Measurements from ENCODE around the gene HES5. TPM values are rescaled to one million over a fixed set of nuclear protein-coding genes. Genes with fewer than 3 reads are reported as not detected.
A peak's percentile ranks its signal among the peaks of the same experiment; 100 is the strongest.

Gene HES5
- polyA plus RNA-seq, 1 donor (not counting 4 experiments of a cell fraction or from before 2014, with no cell fraction given): 0.33 TPM

DNA sequence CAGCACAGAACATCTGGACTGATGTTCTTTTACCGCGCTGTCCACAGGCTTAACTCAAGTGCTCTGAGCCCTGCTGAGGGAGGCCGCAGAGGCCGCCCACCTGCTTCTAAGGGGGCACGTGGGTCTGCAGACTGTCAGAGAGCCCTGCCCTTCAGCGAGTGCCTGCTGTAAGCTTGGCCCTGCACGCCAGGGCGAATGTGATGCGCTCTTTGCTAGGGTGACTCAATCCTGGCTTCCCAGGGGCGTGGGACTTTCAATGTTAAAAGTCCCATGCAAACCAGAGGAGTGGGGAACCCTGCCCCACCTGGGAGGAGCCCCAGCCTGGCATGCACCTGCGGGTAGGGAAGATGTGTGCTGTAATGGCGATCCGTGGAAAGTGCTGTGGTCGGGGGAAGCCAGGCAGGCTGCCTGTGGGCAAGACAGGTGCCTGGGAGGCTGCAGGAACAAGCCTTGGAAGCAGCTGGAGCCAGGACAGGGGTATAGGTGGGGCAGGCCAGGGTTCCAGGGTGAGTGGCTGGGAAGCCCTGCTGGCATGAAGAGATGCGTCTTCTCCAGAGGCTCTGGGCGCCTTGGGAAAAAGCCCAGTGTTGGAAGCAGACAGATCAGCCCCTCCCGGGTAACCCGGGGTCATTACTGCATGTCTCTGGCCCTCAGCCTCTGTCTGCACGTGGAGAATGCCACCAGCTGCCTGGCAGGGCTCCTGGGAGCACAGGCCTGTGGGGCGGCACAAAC, 3.1 kb downstream of the HES5 start:
- Histone ChIP-seq H3K4me1 (ENCODE audit: control insufficient read depth, extremely low read depth, insufficient read depth, low read length) (peaks cover 44% of the 10 kb centered on the region), H4K20me1 (ENCODE audit: control insufficient read depth, extremely low read depth, insufficient read depth, low read length) (peaks cover 3% of the 10 kb centered on the region), H3K27me3 (ENCODE audit: control insufficient read depth, extremely low read depth, insufficient read depth, low read length) (no peaks in the 10 kb centered on the region), H2AFZ (ENCODE audit: control insufficient read depth, low read length) (no peak overlapping the region), H3K9ac (ENCODE audit: control insufficient read depth, extremely low read depth, insufficient read depth, low read length) (peak overlapping the region; percentile 58), H3K9me1 (ENCODE audit: control insufficient read depth, extremely low read depth, insufficient read depth, low read length) (no peaks in the 10 kb centered on the region), H3K9me3 (ENCODE audit: control insufficient read depth, low read depth, low read length) (no peaks in the 10 kb centered on the region), H3K79me2 (ENCODE audit: control insufficient read depth, insufficient read depth, low read length) (peaks cover 39% of the 10 kb centered on the region), H3K4me3 (ENCODE audit: control insufficient read depth in 2 of 3, extremely low read depth in 1 of 3, insufficient read depth in 2 of 3, low read depth in 1 of 3, low read length in 3 of 3) (peak overlapping the region in 1 of 3 experiments; percentile 12), H3K27ac (ENCODE audit: control insufficient read depth, insufficient read depth, low read length) (peak overlapping the region; percentile 42), H3K4me2 (ENCODE audit: control insufficient read depth, extremely low read depth, insufficient read depth, low read depth, low read length) (peak overlapping the region; percentile 62), H3K36me3 (ENCODE audit: control insufficient read depth in 2 of 2, extremely low read depth in 1 of 2, insufficient read depth in 2 of 2, low read length in 2 of 2) (peaks cover 0 to 3% of the 10 kb centered on the region in 2 experiments)
- dilution Hi-C loops (cut with MboI; ENCODE audit: extremely low pct_ligation_motif_present, low sequenced_read_pairs): no loop called here
- DNase-seq (ENCODE audit: low read depth, low spot score) (no peak), FAIRE-seq (no peak)
- no peak for TF ChIP-seq EZH2 (IDR thresholded peaks at IDR 0.05; ENCODE audit: low read length)
- TF ChIP-seq, protein P1, sequence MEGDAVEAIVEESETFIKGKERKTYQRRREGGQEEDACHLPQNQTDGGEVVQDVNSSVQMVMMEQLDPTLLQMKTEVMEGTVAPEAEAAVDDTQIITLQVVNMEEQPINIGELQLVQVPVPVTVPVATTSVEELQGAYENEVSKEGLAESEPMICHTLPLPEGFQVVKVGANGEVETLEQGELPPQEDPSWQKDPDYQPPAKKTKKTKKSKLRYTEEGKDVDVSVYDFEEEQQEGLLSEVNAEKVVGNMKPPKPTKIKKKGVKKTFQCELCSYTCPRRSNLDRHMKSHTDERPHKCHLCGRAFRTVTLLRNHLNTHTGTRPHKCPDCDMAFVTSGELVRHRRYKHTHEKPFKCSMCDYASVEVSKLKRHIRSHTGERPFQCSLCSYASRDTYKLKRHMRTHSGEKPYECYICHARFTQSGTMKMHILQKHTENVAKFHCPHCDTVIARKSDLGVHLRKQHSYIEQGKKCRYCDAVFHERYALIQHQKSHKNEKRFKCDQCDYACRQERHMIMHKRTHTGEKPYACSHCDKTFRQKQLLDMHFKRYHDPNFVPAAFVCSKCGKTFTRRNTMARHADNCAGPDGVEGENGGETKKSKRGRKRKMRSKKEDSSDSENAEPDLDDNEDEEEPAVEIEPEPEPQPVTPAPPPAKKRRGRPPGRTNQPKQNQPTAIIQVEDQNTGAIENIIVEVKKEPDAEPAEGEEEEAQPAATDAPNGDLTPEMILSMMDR (optimal IDR thresholded peaks at IDR 0.05 in 1 of 3, IDR thresholded peaks at IDR 0.05 in 1 of 3, conservative IDR thresholded peaks at IDR 0.05 in 1 of 3; ENCODE audit: extremely low read depth in 1 of 3, insufficient read depth in 2 of 3, low read length in 3 of 3): no peak

DNA sequence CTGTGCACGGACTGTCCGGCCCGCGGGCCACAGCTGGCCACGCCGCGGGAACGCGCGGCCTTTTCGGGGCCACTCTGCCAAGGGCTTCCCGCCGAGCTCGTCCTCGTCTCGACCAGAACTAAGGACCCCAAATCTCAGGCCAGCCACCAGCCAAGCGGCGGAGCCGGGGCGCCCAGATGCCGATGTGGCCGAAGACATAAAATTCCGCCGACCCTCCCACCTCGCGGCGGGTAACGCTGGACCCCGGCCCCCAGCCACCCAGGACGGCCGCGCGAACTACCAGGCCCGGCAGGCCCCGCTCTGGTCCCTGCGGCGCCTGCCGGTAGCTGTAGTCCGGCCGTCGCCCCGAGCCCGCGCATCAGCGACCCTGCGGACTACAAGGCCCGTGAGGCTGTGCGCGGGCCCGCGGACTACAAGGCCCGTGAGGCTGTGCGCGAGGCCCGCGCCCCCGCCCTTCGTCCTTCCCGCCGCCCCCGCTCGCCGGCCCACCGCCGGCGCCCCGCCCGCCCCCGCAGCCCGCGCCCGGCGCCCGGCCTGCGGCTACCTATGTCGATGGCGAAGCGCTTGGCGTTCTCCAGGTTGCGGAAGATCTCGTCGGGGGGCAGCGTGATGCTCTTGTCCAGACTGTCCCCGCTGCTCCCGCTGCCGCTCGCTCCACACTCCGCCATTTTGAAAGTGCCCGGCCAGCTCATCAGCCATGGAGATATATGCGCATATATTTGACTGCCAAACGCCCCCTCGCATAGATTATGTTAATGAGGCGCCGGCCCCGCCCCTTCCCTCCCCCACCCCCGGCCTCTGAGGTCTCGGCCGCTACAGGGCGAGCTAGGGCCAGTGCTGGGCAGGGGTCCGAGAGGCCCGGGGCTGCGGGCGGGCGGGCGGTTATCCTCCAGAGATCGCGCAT, 3.9 kb downstream of the HES5 start, which contains the start of gene PANK4:
Gene PANK4, minus strand, starts transcription at position 677 of the 904 bp plus-strand sequence. Its CDS starts 9 bp downstream, at position 668.
- TF ChIP-seq EZH2 (IDR thresholded peaks at IDR 0.05; ENCODE audit: low read length): no peak
- TF ChIP-seq, protein P1 (optimal IDR thresholded peaks at IDR 0.05 in 1 of 3, IDR thresholded peaks at IDR 0.05 in 1 of 3, conservative IDR thresholded peaks at IDR 0.05 in 1 of 3; ENCODE audit: extremely low read depth in 1 of 3, insufficient read depth in 2 of 3, low read length in 3 of 3): no peak
- peaks cover 3% of the 10 kb centered on the region for H4K20me1 ChIP-seq (ENCODE audit: control insufficient read depth, extremely low read depth, insufficient read depth, low read length)
- H3K4me3 ChIP-seq (ENCODE audit: control insufficient read depth in 2 of 3, extremely low read depth in 1 of 3, insufficient read depth in 2 of 3, low read depth in 1 of 3, low read length in 3 of 3): peak within 1 kb of the TSS; percentile 87 to 96 (median 92)
- no peaks in the 10 kb centered on the region for H3K9me1 ChIP-seq (ENCODE audit: control insufficient read depth, extremely low read depth, insufficient read depth, low read length)
- no peak for DNase-seq (ENCODE audit: low read depth, low spot score)
- no peaks in the 10 kb centered on the region for H3K27me3 ChIP-seq (ENCODE audit: control insufficient read depth, extremely low read depth, insufficient read depth, low read length)
- peaks cover 1 to 7% of the 10 kb centered on the region in 2 experiments for H3K36me3 ChIP-seq (ENCODE audit: control insufficient read depth in 2 of 2, extremely low read depth in 1 of 2, insufficient read depth in 2 of 2, low read length in 2 of 2)
- no peaks in the 10 kb centered on the region for H3K9me3 ChIP-seq (ENCODE audit: control insufficient read depth, low read depth, low read length)
- dilution Hi-C loops (cut with MboI; ENCODE audit: extremely low pct_ligation_motif_present, low sequenced_read_pairs): no loop called here
- peaks cover 46% of the 10 kb centered on the region for H3K79me2 ChIP-seq (ENCODE audit: control insufficient read depth, insufficient read depth, low read length)
- peak within 1 kb of the TSS; percentile 46 for H2AFZ ChIP-seq (ENCODE audit: control insufficient read depth, low read length)
- peak within 1 kb of the TSS; percentile 87 for H3K9ac ChIP-seq (ENCODE audit: control insufficient read depth, extremely low read depth, insufficient read depth, low read length)
- peak within 1 kb of the TSS; percentile 68 for H3K27ac ChIP-seq (ENCODE audit: control insufficient read depth, insufficient read depth, low read length)
- H3K4me2 ChIP-seq (ENCODE audit: control insufficient read depth, extremely low read depth, insufficient read depth, low read depth, low read length): peak within 1 kb of the TSS; percentile 93
- no peak for FAIRE-seq
- H3K4me1 ChIP-seq (ENCODE audit: control insufficient read depth, extremely low read depth, insufficient read depth, low read length): peaks cover 39% of the 10 kb centered on the region

Data from keratinocyte (primary cell).